ENCODE measurements around the gene RSPH6A. TPM values are rescaled to one million over a fixed set of nuclear protein-coding genes. Genes with fewer than 3 reads are reported as not detected.

The RSPH6A gene
- total RNA-seq, 1 experiment from 2014 or later = 0.39 TPM

- TF ChIP-seq ZNF425 (CRISPR knock-in tag; conservative IDR thresholded peaks at IDR 0.05) (no peak), ZNF317 (CRISPR knock-in tag; IDR thresholded peaks at IDR 0.05; ENCODE audit: borderline replicate concordance, low read depth) (no peak), ZNF121 (CRISPR knock-in tag; IDR thresholded peaks at IDR 0.05) (no peak)
These were observed 42.8 kb downstream of the RSPH6A start (continued) for GRCh38 chr19:45772130-45772840.

- Mint-ChIP-seq H3K27me3 (ENCODE audit: low read depth) (peaks cover 5% of the 10 kb centered on the region; the same call in 1 of the 2 replicates), H3K36me3 (peaks cover 8% of the 10 kb centered on the region), H3K9me3 (no peaks in the 10 kb centered on the region), H3K4me3 (peak overlapping the region; percentile 97), H3K4me1 (peaks cover 8% of the 10 kb centered on the region), H3K27ac (peak overlapping the region; percentile 77)
- ATAC-seq (no peak), DNase-seq (ENCODE audit: low spot score) (peak; percentile 47)
- ChIA-PET POLR2A (interaction anchor here (0.9 to 4.8 kb wide), 7 partner anchors 9 to 92 kb away, joined by 3 to 115 read pairs (median 12); partner anchors contain the start of genes DMPK, FBXO46, QPCTL and RSPH6A), CTCF (interaction anchor here (0.6 to 5.6 kb wide), 12 partner anchors 9 to 91 kb away, joined by 3 to 175 read pairs (median 28); partner anchors contain the start of genes DMPK, QPCTL, RSPH6A and SNRPD2)
- TF ChIP-seq SOX15 (CRISPR knock-in tag; IDR thresholded peaks at IDR 0.05) (no peak), ZNF232 (CRISPR knock-in tag; IDR thresholded peaks at IDR 0.05) (no peak), ZNF671 (CRISPR knock-in tag; IDR thresholded peaks at IDR 0.05) (0 out of 2 replicates have a peak, but pooled peaks have one; percentile 44), ERG (CRISPR knock-in tag; IDR thresholded peaks at IDR 0.05) (0 out of 2 replicates have a peak, but pooled peaks have one; percentile 14), SMAD4 (CRISPR knock-in tag; IDR thresholded peaks at IDR 0.05) (no peak), ZNF263 (CRISPR knock-in tag; IDR thresholded peaks at IDR 0.05; ENCODE audit: low read depth) (no peak), GRHL2 (CRISPR knock-in tag; IDR thresholded peaks at IDR 0.05; ENCODE audit: insufficient replicate concordance, severe bottlenecking) (no peak), AFF4 (CRISPR knock-in tag; IDR thresholded peaks at IDR 0.05; ENCODE audit: borderline replicate concordance) (no peak), NR1H2 (CRISPR knock-in tag; IDR thresholded peaks at IDR 0.05) (no peak), CDX4 (CRISPR knock-in tag; IDR thresholded peaks at IDR 0.05; ENCODE audit: borderline replicate concordance) (no peak), IRF1 (CRISPR knock-in tag; IDR thresholded peaks at IDR 0.05) (no peak), ATF1 (CRISPR knock-in tag; IDR thresholded peaks at IDR 0.05) (0 out of 2 replicates have a peak, but pooled peaks have one; percentile 56), KAT7 (CRISPR knock-in tag; IDR thresholded peaks at IDR 0.05; ENCODE audit: borderline replicate concordance) (no peak), ELF4 (CRISPR knock-in tag; IDR thresholded peaks at IDR 0.05; ENCODE audit: low read depth) (no peak), MAX (CRISPR knock-in tag; IDR thresholded peaks at IDR 0.05) (no peak), ZBTB21 (CRISPR knock-in tag; IDR thresholded peaks at IDR 0.05; ENCODE audit: borderline replicate concordance) (no peak), ZNF317 (CRISPR knock-in tag; IDR thresholded peaks at IDR 0.05; ENCODE audit: borderline replicate concordance, low read depth) (peak; percentile 7; the same call in 1 of the 2 replicates), TP53 (CRISPR knock-in tag; IDR thresholded peaks at IDR 0.05) (no peak), CTCF (IDR thresholded peaks at IDR 0.05) (no peak), MLX (CRISPR knock-in tag; IDR thresholded peaks at IDR 0.05) (no peak)
These were observed 43.7 kb downstream of the RSPH6A start for GRCh38 chr19:45771311-45771933.

Measured in WTC11 (cell line).